NOMO-1 (cell line): ENCODE data around the gene AGAP1.
"Not testable (repeated sequence)": the region's sequence is repeated elsewhere in the genome, so short reads cannot be mapped to it uniquely, and the experiment has no call there.

Source experiments
- DNase-seq, 2 experiments: peaks; one replicate each; lab custom pipeline; 2025; ENCODE audit not compliant: unreplicated experiment in 2 of 2; lab: John Stamatoyannopoulos, UW

AGAP1 gene

GRCh38 chr2:236124182-236124893 is 630.5 kb downstream of the AGAP1 start:
- DNase-seq, result no peak

GRCh38 chr2:236125541-236125940 is 631.7 kb downstream of the AGAP1 start:
- no peak for DNase-seq

- DNase-seq, result no peak
Observed at GRCh38 chr2:236127010-236127409, 633.2 kb downstream of the AGAP1 start.

- no peak for DNase-seq
Observed at GRCh38 chr2:236128321-236128720, 634.5 kb downstream of the AGAP1 start.

- DNase-seq, result no peak
Observed at GRCh38 chr2:236129935-236130334, 636.1 kb downstream of the AGAP1 start.

GRCh38 chr2:236130349-236130998 is 636.6 kb downstream of the AGAP1 start:
- DNase-seq, result no peak

GRCh38 chr2:236131073-236131692 is 637.3 kb downstream of the AGAP1 start:
- no peak for DNase-seq

- no peak for DNase-seq
Observed at GRCh38 chr2:236133410-236134012, 639.7 kb downstream of the AGAP1 start.

- DNase-seq, result no peak
Observed at GRCh38 chr2:236136538-236136937, 642.7 kb downstream of the AGAP1 start.

- no peak for DNase-seq
Observed at GRCh38 chr2:236137066-236137465, 643.2 kb downstream of the AGAP1 start.

GRCh38 chr2:236141616-236142015 is 647.8 kb downstream of the AGAP1 start:
- DNase-seq, result not testable (repeated sequence)

- no peak for DNase-seq
Observed at GRCh38 chr2:236143811-236144210, 650.0 kb downstream of the AGAP1 start.

GRCh38 chr2:236146436-236146835 is 652.6 kb downstream of the AGAP1 start:
- DNase-seq, result no peak

GRCh38 chr2:236155406-236155805 is 661.6 kb downstream of the AGAP1 start:
- no peak for DNase-seq

GRCh38 chr2:236156095-236156859 is 662.4 kb downstream of the AGAP1 start:
- DNase-seq, result no peak

- no peak for DNase-seq
Observed at GRCh38 chr2:236156860-236157194, 663.0 kb downstream of the AGAP1 start.

- no peak for DNase-seq
Observed at GRCh38 chr2:236157366-236157765, 663.5 kb downstream of the AGAP1 start.

GRCh38 chr2:236157815-236158498 is 664.1 kb downstream of the AGAP1 start:
- no peak for DNase-seq

- DNase-seq, result no peak
Observed at GRCh38 chr2:236158969-236159777, 665.3 kb downstream of the AGAP1 start.

- no peak for DNase-seq
Observed at GRCh38 chr2:236159778-236160170, 665.9 kb downstream of the AGAP1 start.
